NOMO-1 treated with dmso at 0.1 percent for 144 hours (cell line): Measurements from ENCODE around the gene MYL9.
A peak's percentile ranks its signal among the peaks of the same experiment; 100 is the strongest.
"Not testable (repeated sequence)": the region's sequence is repeated elsewhere in the genome, so short reads cannot be mapped to it uniquely, and the experiment has no call there.

Experiments used
- DNase-seq: peaks from one replicate; lab custom pipeline; 2025; ENCODE audit not compliant: unreplicated experiment; lab: John Stamatoyannopoulos, UW

The MYL9 gene

DNA sequence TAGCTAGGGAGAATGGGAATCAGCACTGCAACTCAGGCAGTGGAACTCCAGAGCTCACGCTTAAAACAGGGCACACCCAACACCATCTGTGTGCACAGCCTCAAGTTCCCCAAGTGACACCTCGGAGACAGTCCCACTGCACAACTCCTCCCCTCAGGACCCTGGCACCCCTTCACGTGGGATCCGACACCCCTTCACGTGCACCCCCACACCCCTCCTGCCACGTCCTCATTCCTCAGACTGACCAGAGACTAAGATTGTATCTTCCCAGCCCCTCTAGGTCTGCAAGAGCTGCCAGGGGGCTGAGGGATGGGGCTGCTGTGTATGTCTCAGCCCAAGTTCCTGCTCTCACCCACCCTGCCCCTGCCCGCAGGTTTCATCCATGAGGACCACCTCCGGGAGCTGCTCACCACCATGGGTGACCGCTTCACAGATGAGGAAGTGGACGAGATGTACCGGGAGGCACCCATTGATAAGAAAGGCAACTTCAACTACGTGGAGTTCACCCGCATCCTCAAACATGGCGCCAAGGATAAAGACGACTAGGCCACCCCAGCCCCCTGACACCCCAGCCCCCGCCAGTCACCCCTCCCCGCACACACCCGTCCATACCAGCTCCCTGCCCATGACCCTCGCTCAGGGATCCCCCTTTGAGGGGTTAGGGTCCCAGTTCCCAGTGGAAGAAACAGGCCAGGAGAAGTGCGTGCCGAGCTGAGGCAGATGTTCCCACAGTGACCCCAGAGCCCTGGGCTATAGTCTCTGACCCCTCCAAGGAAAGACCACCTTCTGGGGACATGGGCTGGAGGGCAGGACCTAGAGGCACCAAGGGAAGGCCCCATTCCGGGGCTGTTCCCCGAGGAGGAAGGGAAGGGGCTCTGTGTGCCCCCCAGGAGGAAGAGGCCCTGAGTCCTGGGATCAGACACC is 7.6 kb downstream of the MYL9 start:
- DNase-seq: no peak

DNA sequence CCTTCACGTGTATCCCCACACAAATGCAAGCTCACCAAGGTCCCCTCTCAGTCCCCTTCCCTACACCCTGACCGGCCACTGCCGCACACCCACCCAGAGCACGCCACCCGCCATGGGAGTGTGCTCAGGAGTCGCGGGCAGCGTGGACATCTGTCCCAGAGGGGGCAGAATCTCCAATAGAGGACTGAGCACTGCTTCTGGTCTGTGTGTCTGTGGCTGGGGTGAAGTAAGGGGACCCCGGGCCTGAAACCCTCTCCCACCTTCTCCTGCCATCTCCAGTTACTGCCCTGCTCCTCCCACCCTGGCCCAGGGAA is 8.3 kb downstream of the MYL9 start:
- no peak for DNase-seq

DNA sequence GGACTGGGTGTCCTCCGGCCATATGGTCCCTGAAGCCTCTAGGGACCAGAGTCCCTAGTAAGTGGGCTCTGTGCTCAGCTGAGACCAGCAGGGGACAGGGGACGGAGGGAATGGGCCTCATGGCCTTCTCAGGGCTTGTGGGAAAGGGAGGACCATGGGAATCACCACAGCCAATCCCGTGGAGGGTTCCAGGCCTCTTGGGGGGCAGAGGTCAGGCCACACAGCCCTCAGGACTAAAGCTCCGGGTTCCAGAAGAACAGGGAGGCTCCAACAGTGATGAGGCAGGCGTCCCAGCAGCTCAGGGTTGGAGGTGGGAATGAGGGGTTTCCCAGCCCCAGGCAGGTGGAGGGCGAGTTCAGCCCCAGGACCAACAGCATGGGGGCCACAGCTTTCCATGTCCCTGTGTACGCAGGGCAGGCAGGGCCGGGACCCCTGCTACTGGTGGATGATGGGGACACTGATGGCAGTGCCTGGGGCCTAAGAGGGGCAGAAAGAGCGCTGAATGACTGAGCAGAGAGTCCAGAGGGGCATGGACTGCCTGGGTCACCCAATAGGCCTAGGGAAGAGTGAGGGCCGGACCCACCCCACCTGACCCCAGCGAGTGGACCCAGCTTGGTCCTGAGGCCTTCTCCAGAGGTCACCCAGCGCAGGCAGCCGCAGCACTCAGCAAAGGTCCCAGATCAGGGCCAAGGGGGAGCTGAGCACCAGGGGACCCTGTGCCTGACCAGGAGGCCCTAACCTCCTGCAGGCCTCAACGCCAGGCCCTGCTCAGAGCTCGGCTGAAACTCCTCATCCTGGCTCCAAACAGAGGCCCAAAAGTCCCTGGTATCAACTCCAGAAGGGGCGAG is 8.8 kb downstream of the MYL9 start:
- no peak for DNase-seq

DNA sequence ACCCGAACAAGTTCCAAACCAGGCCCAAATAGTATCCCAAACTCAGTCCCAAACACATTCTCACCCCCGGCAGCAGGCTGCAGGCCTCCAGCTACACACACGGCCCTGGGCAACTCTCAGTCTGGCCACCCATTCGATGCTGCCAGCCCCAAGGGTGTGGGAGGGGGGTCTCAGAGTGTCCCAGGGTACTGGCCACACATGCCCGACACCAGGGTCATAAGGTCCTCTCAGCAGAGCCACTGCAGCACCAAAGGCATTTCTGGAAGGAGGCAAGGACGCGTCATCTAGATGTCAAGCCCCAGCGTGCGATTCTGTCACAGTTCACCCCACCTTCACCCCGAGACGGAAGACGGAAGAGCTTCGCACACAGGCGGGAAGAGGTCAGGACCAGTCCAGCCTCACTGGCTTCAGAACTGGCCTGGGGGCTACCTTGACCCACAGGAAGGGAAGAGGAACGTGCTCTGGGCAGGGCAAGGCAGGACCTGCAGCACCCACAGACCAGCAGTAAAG is 9.5 kb downstream of the MYL9 start:
- no peak for DNase-seq

DNA sequence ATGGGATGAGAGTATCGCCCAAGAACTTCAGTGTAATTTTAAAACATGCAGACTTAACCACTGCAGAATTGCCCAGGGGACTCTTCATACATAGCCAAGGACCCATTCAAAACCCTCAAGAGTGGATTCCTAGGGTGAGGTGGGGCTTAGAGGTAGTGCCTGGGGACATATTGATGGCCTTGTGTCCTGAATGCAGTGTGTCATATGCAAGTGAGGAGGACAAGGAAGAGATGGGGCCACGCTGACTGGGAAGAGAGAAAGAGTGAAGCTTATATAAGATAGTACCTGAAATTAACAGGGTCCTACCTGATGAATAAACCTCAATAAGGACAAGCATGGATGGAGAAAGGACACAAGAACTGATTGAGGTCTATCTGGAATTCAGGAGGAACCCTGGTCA is 13.9 kb downstream of the MYL9 start:
- no peak for DNase-seq

DNA sequence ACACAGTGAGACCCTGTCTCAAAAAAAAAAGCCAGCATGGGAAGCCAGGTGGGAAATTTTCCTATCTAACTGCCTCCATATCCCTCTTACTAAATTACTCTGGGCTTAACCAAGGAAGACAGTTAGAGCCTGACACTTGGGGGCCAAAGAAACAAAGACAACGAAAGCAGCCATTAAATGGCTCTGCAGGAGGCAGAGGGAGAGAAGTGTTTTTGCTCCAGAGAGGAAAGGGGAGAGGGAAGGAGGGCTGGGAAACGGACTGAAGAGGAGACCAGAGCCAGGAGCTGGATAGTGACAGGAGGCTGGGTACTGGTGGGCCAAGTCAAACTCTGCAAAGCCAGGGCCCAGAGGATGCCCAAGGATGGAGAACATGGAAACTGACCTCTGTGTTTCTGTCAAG is 21.4 kb downstream of the MYL9 start:
- no peak for DNase-seq

DNA sequence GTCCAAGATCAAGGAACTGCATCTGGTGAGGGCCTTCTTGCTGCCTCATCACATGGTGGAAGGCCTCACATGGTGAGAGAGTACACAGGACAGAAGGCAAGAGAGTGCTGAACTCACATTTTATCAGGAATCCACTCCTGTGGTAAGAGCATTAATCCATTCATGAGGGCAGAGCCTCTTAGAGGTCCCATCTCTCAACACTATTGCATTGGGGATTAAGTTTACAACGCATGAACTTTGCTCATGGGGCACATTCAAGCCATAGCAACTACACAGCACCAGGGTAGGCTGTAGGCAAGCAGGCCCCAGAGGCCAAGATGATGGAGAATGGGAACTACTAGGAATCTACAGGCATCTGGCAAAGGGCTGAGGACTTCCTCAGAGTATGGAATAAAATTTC is 22.1 kb downstream of the MYL9 start:
- no peak for DNase-seq

DNA sequence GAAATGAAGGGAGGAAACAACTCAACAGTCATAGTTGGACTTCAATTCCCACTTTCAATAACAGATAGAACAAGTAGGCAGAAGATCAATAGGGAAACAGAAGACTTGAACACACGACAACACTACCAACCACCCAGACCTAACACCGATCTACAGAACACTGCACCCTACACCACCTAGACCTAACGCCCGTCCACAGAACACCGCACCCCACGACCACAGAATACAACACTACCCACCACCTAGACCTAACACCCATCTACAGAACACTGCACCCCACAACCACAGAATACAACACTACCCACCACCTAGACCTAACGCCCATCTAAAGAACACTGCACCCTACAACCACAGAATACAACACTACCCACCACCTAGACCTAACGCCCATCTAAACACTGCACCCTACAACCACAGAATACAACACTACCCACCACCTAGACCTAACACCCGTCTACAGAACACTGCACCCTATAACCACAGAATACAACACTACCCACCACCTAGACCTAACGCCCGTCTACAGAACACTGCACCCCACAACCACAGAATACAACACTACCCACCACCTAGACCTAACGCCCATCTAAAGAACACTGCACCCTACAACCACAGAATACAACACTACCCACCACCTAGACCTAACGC is 22.9 kb downstream of the MYL9 start:
- DNase-seq: not testable (repeated sequence)

DNA sequence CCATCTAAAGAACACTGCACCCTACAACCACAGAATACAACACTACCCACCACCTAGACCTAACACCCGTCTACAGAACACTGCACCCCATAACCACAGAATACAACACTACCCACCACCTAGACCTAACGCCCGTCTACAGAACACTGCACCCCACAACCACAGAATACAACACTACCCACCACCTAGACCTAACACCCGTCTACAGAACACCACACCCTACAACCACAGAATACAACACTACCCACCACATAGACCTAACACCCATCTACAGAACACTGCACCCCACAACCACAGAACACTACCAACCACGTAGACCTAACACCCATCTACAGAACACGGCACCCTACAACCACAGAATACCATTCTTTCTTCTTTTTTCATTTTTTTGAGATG is 23.4 kb downstream of the MYL9 start:
- not testable (repeated sequence) for DNase-seq

DNA sequence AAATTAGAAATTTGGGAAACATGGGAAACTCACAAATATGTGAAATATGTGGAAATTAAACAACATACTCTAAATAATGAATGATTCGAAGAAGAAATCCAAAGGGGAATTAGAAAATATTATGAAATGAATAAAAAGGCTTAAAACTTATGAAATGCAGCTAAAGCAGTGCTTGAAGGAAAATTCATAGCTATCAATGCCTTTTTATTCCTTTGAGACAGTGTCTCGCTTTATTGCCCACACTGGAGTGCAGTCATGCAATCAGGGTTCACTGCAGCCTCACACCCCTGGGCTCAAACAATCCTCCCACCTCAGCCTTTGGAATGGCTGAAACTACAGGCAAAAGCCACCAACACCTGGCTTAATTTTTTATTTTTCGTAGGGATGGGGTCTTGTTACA is 24.2 kb downstream of the MYL9 start:
- no peak for DNase-seq

DNA sequence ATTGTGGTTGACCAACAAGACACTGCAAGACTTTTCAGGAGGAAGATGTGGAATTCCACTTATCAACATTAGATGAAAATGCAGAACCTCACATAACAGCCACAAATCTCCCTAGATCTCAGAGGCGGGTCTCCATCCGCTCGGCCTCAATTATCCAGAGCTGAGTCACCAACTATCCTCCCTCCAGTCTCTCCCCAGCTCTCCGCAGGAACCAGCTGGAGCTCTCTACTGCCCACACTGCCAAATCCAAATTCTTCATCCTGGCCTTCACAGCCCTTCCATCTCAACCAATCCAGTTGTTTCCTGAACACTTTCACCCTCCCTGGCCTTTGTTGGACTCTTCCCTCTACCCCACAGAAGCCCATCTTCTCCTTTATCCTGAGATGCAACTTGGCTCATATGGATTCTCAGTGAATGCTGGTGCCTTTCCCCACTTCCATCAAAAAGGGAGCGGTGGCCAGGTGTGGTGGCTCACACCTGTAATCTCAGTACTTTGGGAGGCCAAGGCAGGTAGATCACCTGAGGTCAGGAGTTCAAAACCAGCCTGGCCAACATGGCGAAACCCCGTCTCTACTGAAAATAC is 28.6 kb downstream of the MYL9 start:
- DNase-seq: no peak

DNA sequence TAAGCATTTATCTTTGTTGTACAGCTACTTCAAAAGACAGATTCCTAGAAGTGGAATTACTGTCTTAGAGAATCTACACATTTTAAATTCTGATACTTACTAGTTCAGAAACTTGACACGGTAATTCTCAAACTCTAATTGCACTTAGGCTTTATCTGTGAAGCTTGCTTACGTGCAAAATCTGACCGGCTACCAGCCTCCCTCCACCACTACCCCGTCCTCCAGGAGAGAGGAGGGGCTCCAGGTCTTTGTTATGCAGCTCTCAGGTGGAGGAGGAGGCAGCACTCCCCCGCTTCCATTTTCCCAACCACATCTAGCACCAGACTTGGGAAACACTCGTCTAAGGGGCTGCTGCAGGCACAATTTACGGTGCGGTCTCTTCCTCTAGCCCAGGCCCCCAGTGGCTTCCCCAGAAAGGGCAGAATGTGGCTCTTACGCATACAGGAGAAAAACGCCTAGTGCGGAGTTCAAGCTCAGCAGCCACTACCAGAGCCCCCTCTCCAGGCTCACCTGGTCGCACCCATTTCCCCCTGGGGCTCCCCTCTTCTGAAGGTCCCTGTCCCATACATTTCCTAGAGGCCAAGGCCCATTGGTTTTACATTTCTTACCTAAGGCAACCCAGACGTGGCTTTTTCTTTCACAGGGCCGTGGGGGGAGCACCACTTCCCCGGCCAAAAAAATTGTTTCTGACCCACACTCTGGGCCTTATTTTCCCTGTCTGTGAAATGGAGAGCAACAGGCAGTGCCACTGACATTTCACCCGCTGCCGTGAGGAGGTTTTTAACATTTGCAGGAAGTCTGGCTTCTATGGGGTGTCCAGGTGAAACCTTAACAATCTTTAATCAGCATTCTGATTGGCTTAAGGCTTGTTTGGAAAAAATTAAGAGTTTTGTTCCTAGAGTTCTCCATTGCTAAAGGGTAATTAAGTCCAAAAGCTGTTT is 30.5 kb downstream of the MYL9 start:
- DNase-seq: no peak

DNA sequence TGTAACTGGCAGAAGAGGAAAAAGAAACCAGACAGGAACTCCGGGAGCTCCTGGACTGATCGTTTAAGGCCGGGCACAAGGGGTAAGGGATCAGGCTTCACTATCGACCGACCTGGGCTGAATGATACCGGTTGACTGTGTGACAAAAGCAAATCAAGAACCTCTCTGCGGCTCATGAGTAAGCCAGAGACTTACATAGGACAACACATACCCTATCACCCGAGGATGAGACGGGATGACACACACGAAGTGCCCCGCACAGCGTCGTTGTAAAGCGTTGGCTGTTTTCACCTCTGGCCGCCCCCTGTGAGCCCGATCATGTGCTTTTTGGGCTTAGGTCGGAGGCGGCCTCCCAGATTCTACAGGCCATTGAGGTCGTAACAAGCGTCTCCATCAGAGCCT is 31.4 kb downstream of the MYL9 start:
- no peak for DNase-seq

DNA sequence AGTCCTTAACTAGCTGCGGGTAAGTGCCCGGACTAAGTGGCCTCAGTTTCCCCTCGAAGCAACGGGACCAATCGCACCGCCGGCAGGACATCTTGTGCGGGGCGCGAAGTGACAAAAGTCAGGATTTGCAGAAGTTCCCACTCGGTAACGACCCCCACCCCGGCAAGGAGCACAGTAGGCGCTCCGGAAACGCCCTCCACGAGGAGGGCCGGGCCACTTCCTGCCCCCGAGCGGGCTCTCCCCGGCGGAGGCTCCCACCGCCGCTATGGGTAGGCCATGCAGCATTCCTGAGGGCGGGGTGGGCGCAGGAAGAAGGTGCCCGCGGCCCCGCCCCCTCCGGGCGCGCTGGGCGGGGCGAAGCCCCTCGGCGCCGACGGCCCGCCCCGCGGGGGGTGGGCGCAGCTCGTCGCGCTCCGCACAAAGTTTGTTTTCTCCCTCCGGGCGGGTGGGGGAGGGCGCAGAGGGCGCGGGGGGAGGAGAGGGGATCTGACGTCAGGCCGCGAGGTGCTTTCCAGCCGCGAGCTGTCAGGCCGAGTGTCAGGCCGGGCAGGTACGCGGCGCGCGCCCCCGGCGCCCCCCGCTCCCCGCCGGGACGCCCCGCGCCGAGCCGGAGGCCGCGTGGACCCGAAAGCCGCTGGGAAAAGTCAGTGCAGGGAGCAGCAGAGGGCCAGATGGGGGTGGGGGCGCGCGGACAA is 31.9 kb downstream of the MYL9 start, which contains the start of gene TGIF2:
Gene TGIF2, plus strand, starts transcription at position 495 of the 695 bp plus-strand sequence. CDS start 5,178 bp downstream, outside the sequence.
- DNase-seq: peak; percentile 68

DNA sequence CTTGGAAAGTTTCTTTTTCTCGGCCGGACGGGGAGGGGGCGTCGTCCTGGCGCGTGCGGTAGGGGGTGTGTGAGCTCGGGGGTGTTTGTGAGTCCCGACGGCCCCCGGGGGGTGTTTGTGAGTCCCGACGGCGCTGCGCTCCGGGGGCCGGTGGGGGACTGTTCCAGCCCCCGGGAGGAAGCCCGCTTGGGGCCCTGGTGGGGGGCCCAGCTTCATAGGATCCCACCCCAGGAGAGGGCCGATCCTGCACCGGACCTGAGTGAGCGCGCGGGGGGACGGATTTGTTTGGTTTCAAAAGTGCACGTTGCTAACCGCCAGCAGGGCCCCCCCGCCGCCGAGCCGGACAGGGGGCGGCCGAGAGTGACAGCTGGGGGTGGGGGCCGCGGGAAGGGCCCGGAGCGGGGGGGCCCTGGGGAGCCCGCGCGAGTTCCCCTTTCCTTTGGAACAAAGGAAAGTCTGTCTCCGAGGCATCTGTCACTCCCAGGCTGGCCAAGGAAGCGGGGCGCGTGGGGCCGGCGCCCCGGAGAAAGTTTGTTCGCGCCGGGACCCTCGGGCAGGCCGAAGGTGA is 32.6 kb downstream of the MYL9 start:
- peak; percentile 14 for DNase-seq

DNA sequence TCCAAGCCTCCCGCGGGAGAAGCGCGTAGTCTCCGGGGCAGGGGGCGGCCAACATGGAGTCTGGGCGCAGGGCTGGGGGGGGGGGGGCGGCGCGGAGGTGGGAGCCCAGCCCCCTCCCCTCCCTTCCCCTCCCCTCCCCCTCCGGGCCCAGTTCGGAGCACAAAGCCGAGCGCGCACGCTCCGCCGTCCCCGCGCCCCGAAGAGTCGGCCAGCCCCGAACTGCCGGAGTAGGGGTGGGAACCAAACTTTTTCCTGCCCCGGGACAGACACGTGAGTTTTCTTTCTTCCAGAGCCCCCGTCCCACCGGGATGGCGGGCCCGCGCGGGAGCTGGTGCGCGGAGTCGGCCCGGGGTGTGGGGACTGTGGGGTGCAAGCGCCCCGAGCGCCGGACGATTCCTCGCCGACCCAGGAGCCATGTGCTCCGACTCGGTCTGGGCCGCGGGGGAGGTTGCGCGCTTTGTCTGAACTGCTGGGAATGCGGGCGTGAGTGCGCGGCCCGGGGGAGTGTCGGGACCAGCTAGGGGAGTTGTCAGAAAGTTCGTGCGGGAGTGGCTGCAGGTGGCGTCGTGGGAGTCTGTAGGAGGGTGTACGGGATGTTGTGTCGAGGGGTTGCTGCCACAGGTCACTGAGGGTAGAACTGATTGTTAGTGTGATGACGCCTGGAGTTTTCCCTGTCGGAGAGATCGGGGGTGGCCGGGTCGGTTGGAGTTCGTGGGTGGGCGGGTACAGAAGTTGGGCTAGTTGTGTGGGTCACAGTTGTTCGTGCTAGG is 33.2 kb downstream of the MYL9 start:
- DNase-seq: no peak

DNA sequence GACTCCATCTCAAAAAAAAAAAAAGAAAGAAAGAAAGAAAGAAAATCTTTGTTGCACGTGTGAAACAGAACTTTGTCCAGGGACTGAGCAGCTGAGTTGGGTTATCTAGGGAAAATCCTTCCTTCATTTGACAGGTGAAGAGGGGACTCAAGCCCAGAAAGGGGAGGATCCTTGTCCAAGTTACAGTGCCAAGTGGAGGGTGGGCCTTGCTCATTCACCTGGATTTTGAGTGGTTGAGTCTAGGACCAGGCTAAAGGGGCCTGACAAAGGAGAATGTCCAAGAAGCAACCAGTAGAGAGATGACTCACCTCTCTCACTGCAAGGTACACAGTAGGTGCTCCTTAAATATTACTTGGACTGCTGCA is 34.7 kb downstream of the MYL9 start:
- no peak for DNase-seq

DNA sequence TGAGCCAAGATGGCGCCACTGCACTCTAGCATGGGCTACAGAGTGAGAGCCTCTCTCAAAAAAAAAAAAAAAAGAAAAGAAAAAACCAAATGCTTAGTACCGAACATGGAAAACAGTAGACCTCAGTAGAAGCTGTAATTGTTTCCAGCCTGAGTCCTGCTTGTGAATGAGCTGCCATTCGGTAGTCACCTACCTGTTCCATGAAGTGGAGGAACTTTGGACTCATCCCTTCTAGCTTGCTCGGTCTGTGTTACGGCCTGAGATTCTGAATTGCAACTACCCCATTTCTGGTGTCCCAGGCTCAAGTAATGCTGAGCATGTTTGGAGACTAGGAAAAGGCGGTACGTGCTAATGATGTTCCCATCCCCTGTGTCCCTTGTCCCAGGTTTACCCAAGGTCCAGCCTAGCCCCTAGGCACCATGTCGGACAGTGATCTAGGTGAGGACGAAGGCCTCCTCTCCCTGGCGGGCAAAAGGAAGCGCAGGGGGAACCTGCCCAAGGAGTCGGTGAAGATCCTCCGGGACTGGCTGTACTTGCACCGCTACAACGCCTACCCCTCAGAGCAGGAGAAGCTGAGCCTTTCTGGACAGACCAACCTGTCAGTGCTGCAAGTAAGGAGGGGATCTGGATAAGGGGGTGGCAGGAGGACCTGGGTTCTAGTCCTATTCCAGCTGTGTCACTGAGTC is 37.2 kb downstream of the MYL9 start:
- DNase-seq: no peak
